ENCODE measurements around the gene NCAM1.

DNA sequence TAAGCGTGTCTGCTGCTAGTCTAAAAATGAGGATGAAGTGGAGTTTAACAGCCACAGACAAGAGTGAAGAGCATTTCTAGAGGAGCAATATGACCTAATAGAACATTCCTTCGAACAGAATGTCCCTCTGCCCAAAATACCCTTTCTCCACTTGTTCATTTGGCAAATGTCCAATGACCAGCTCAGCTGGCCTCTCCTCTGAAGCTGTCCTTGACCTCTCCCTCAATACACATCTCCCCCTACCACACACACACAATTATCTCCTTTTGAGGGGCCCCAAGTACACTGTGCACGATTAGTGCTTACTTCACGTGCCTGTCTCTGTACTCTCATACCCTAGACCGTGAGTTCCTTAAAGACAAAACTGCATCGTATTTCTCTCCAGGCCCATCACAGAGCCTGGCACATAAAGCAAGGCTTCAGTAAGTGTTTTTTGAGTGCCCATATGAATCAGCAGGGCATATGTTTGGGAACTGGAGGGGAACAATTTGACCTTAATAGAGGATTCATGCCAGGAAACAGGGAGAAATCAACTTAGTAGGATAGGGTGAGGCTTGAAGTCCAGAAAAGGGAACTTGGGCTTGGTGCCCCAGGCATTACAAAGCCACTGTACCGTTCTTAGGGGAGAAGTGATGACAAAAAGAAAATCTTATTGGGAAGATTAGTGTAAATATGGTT is 18.1 kb upstream of the NCAM1 start:
- TF ChIP-seq, protein P1, sequence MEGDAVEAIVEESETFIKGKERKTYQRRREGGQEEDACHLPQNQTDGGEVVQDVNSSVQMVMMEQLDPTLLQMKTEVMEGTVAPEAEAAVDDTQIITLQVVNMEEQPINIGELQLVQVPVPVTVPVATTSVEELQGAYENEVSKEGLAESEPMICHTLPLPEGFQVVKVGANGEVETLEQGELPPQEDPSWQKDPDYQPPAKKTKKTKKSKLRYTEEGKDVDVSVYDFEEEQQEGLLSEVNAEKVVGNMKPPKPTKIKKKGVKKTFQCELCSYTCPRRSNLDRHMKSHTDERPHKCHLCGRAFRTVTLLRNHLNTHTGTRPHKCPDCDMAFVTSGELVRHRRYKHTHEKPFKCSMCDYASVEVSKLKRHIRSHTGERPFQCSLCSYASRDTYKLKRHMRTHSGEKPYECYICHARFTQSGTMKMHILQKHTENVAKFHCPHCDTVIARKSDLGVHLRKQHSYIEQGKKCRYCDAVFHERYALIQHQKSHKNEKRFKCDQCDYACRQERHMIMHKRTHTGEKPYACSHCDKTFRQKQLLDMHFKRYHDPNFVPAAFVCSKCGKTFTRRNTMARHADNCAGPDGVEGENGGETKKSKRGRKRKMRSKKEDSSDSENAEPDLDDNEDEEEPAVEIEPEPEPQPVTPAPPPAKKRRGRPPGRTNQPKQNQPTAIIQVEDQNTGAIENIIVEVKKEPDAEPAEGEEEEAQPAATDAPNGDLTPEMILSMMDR (conservative IDR thresholded peaks at IDR 0.05), result no peak
- TF ChIP-seq EZH2 (IDR thresholded peaks at IDR 0.05; ENCODE audit: low read depth), result no peak
